Liver (tissue), 9 donors: ENCODE results near the gene IL2RA. TPM values are rescaled to one million over a fixed set of nuclear protein-coding genes. Genes with fewer than 3 reads are reported as not detected.

Source experiments
- DNase-seq: peaks from one replicate; pipeline ENCODE4 v3.0.0-alpha.2; 2017; ENCODE audit warnings: low spot score
- H3K27ac ChIP-seq, 2 donors: one replicate each; pipeline ENCODE4 v1.7.0; 2013; ENCODE audit warnings: inconsistent platforms in 2 of 2, low read length in 2 of 2, control low read depth in 1 of 2, low read depth in 1 of 2, mild to moderate bottlenecking in 1 of 2
- H3K27me3 ChIP-seq, 4 donors: one replicate each; pipeline versions ENCODE4 v1.6.1 to v1.7.0; 2013; ENCODE audit warnings: low read length in 3 of 4, inconsistent platforms in 1 of 4, mild to moderate bottlenecking in 1 of 4, moderate library complexity in 1 of 4; ENCODE audit not compliant: control insufficient read depth in 4 of 4, insufficient read depth in 4 of 4
- H3K36me3 ChIP-seq, 4 donors: one replicate each; pipeline versions ENCODE4 v1.6.1 to v1.7.0; 2013; ENCODE audit warnings: low read length in 3 of 4, mild to moderate bottlenecking in 3 of 4, low read depth in 1 of 4, moderate library complexity in 1 of 4; ENCODE audit not compliant: control insufficient read depth in 4 of 4, insufficient read depth in 3 of 4
- H3K4me1 ChIP-seq, 4 donors: one replicate each; pipeline versions ENCODE4 v1.6.1 to v1.7.0; 2013; ENCODE audit warnings: low read length in 3 of 4, mild to moderate bottlenecking in 3 of 4, moderate library complexity in 1 of 4; ENCODE audit not compliant: control insufficient read depth in 4 of 4, insufficient read depth in 4 of 4
- H3K4me3 ChIP-seq, 3 donors: one replicate each; pipeline versions ENCODE4 v1.6.1 to v1.7.0; 2013; ENCODE audit warnings: low read length in 3 of 3, control low read depth in 1 of 3, low read depth in 1 of 3, mild to moderate bottlenecking in 1 of 3
- H3K9ac ChIP-seq, 2 donors: one replicate each; pipeline ENCODE4 v1.7.0; 2013; ENCODE audit warnings: low read length in 2 of 2, mild to moderate bottlenecking in 2 of 2, moderate library complexity in 2 of 2, control low read depth in 1 of 2, low read depth in 1 of 2
- H3K9me3 ChIP-seq, 4 donors: one replicate each; pipeline versions ENCODE4 v1.6.1 to v1.7.0; 2013; ENCODE audit warnings: low read length in 3 of 4; ENCODE audit not compliant: control insufficient read depth in 4 of 4
- EGR1 ChIP-seq, 2 donors: IDR thresholded peaks; 2 replicates each; pipeline ENCODE4 v1.6.1; 2016 to 2018; ENCODE audit warnings: antibody characterized with exemption in 2 of 2, low read depth in 2 of 2
- FOXA1 ChIP-seq: IDR thresholded peaks from 2 replicates; pipeline ENCODE4 v1.6.1; 2016; ENCODE audit warnings: antibody characterized with exemption
- FOXA2 ChIP-seq: IDR thresholded peaks from 2 replicates; pipeline ENCODE4 v1.6.1; 2016; ENCODE audit warnings: antibody characterized with exemption
- GABPA ChIP-seq, 2 donors: IDR thresholded peaks in 1 of 2; conservative IDR thresholded peaks in 1 of 2; 2 replicates each; pipeline ENCODE4 v1.6.1; 2016; ENCODE audit warnings: antibody characterized with exemption in 2 of 2, mild to moderate bottlenecking in 1 of 2, moderate library complexity in 1 of 2
- HNF4A ChIP-seq, 2 donors: conservative IDR thresholded peaks; 2 replicates each; pipeline ENCODE4 v1.6.1; 2016; ENCODE audit warnings: antibody characterized with exemption in 2 of 2, mild to moderate bottlenecking in 2 of 2
- HNF4G ChIP-seq: IDR thresholded peaks from 2 replicates; pipeline ENCODE4 v1.6.1; 2016; ENCODE audit warnings: antibody characterized with exemption
- JUND ChIP-seq, 2 donors: IDR thresholded peaks; 2 replicates each; pipeline ENCODE4 v1.6.1; 2016; ENCODE audit warnings: antibody characterized with exemption in 2 of 2
- NR2F2 ChIP-seq: IDR thresholded peaks from 2 replicates; pipeline ENCODE4 v1.6.1; 2016; ENCODE audit warnings: antibody characterized with exemption
- RAD21 ChIP-seq, 2 donors: IDR thresholded peaks; 2 replicates each; pipeline ENCODE4 v1.6.1; 2016; ENCODE audit warnings: antibody characterized with exemption in 2 of 2, mild to moderate bottlenecking in 2 of 2
- RXRA ChIP-seq, 2 donors: IDR thresholded peaks; 2 replicates each; pipeline ENCODE4 v1.6.1; 2017 to 2018; ENCODE audit warnings: antibody characterized with exemption in 2 of 2, mild to moderate bottlenecking in 1 of 2
- SP1 ChIP-seq: IDR thresholded peaks from 2 replicates; pipeline ENCODE4 v1.6.1; 2018; ENCODE audit warnings: antibody characterized with exemption, mild to moderate bottlenecking
- TAF1 ChIP-seq: conservative IDR thresholded peaks from 2 replicates; pipeline ENCODE4 v1.6.1; 2016; ENCODE audit warnings: antibody characterized with exemption, mild to moderate bottlenecking
- YY1 ChIP-seq: IDR thresholded peaks from 2 replicates; pipeline ENCODE4 v1.6.1; 2016; ENCODE audit warnings: antibody characterized with exemption, mild to moderate bottlenecking
- WGBS: extraction: QIAGEN DNeasy Blood & Tissue Kit; methylation state at CpG from one replicate; pipeline ENCODE4 v1.1.7; 2013; 5-methylcytosine and 5-hydroxymethylcytosine counted together
- polyA plus RNA-seq, 2 donors: library from polyadenylated mRNA; stranded (reverse) in 1 of 2; unstranded in 1 of 2; fragments of 200-250 nt in 1 of 2; fragments of >200 nt in 1 of 2; fragmentation: Nextera tagmentation in 1 of 2; extraction: Ambion mirVana in 1 of 2; gene quantifications; one replicate each; pipeline versions ENCODE4 v1.2.1 to v1.2.3, GENCODE V29; 2013 to 2015
- total RNA-seq, 2 donors: library from RNA; depleted of rRNA; stranded (reverse); fragments of >200 nt; gene quantifications; one replicate each; pipeline ENCODE4 v1.2.3, GENCODE V29; 2014
- TF ChIP-seq, protein P1 (sequence below): fragments of 150-350 bp; IDR thresholded peaks from 2 replicates; pipeline ENCODE4 v1.5.1; 2017; ENCODE audit warnings: improper control_type of control experiment, low read depth, low read length; ENCODE audit not compliant: missing input control
- TF ChIP-seq, protein P2 (sequence below): IDR thresholded peaks from 2 replicates; pipeline ENCODE4 v1.6.1; 2016; ENCODE audit warnings: antibody characterized with exemption
- TF ChIP-seq, protein P3 (sequence below): IDR thresholded peaks from 2 replicates; pipeline ENCODE4 v1.6.1; 2016; ENCODE audit warnings: antibody characterized with exemption
- TF ChIP-seq, protein P4 (sequence below): IDR thresholded peaks from 2 replicates; pipeline ENCODE4 v1.6.1; 2016; ENCODE audit warnings: antibody characterized with exemption, mild to moderate bottlenecking
- TF ChIP-seq, protein P5 (sequence below): IDR thresholded peaks from 2 replicates; pipeline ENCODE4 v1.6.1; 2016; ENCODE audit warnings: antibody characterized with exemption
- donor health status: healthy.
- donor health status: healthy.
- donor health status: healthy.
- donor health status: healthy.
- donor health status: healthy.

IL2RA gene
- total and polyA plus RNA-seq, 4 donors = 0.46 to 1.6 TPM; not detected in 2

DNA sequence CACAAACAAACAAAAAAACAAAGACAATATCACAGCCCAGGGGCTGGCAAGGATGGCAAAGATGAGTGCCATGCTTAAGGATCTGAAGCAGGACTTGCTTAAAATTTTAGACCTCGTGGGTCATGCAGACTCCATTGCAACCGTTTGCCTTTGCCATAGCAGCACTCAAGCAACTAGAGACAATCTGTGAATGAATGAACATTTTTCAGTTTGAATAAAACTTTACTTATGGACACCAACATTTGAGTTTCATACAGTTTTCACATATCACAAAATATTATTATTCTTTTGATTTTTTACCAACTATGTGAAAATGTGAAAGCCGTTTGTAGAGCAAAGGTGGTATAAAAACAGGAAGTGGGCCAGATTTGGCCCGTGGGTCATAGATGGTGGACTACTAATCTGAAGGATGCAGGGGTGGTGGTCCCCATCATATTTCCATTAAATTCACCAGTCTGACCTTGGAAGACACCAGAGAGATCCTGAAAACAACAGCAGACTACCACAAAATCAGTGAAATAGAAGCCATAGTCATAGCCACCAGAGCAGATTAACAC lies 18.3 kb upstream of the IL2RA start:
- Histone ChIP-seq H3K4me3 (no peak overlapping the region), H3K4me1 (no peaks in the 10 kb centered on the region), H3K27me3 (no peaks in the 10 kb centered on the region), H3K27ac (no peak overlapping the region), H3K9ac (no peak overlapping the region), H3K36me3 (no peaks in the 10 kb centered on the region), H3K9me3 (no peaks in the 10 kb centered on the region)
- no peak for DNase-seq
- 70% methylated on average over 4 of the region's 4 CpGs for WGBS
- TF ChIP-seq RXRA (IDR thresholded peaks at IDR 0.05) = no peak
- no peak for TF ChIP-seq NR2F2

DNA sequence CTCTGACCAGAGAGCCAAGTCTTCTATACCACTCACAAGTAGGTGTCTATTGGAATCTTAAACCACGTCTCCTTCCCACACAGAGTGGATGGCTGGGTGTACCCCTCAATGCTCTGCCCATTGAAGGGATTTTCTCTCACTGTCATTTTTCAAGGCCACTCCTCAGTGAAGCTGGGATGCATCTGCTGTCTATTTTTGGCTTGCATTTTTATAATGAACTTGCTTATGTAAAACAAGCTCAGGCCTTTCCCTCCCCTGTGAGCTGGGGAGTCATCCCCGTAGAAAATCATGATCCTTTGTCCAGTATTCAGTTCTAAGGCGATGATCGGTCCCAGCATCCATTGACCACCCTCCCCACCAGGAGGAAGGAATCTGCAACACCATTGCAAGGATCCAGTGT lies 16.9 kb upstream of the IL2RA start:
- H3K27ac ChIP-seq = no peak overlapping the region
- no peak overlapping the region for H3K4me3 ChIP-seq
- no peaks in the 10 kb centered on the region for H3K4me1 ChIP-seq
- H3K36me3 ChIP-seq = no peaks in the 10 kb centered on the region
- 83% methylated on average over 4 of the region's 4 CpGs for WGBS
- H3K9ac ChIP-seq = no peak overlapping the region
- TF ChIP-seq, protein P1, sequence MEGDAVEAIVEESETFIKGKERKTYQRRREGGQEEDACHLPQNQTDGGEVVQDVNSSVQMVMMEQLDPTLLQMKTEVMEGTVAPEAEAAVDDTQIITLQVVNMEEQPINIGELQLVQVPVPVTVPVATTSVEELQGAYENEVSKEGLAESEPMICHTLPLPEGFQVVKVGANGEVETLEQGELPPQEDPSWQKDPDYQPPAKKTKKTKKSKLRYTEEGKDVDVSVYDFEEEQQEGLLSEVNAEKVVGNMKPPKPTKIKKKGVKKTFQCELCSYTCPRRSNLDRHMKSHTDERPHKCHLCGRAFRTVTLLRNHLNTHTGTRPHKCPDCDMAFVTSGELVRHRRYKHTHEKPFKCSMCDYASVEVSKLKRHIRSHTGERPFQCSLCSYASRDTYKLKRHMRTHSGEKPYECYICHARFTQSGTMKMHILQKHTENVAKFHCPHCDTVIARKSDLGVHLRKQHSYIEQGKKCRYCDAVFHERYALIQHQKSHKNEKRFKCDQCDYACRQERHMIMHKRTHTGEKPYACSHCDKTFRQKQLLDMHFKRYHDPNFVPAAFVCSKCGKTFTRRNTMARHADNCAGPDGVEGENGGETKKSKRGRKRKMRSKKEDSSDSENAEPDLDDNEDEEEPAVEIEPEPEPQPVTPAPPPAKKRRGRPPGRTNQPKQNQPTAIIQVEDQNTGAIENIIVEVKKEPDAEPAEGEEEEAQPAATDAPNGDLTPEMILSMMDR = no peak
- TF ChIP-seq, protein P2, sequence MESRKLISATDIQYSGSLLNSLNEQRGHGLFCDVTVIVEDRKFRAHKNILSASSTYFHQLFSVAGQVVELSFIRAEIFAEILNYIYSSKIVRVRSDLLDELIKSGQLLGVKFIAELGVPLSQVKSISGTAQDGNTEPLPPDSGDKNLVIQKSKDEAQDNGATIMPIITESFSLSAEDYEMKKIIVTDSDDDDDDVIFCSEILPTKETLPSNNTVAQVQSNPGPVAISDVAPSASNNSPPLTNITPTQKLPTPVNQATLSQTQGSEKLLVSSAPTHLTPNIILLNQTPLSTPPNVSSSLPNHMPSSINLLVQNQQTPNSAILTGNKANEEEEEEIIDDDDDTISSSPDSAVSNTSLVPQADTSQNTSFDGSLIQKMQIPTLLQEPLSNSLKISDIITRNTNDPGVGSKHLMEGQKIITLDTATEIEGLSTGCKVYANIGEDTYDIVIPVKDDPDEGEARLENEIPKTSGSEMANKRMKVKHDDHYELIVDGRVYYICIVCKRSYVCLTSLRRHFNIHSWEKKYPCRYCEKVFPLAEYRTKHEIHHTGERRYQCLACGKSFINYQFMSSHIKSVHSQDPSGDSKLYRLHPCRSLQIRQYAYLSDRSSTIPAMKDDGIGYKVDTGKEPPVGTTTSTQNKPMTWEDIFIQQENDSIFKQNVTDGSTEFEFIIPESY = no peak
- TF ChIP-seq JUND (IDR thresholded peaks at IDR 0.05) (no peak), FOXA2 (no peak), HNF4A (conservative IDR thresholded peaks at IDR 0.05) (no peak), SP1 (no peak), EGR1 (IDR thresholded peaks at IDR 0.05; ENCODE audit: low read depth in 2 of 2) (no peak), FOXA1 (no peak), YY1 (no peak), HNF4G (no peak), RXRA (IDR thresholded peaks at IDR 0.05) (no peak), RAD21 (IDR thresholded peaks at IDR 0.05) (no peak), TAF1 (no peak), GABPA (IDR thresholded peaks at IDR 0.05 in 1 of 2, conservative IDR thresholded peaks at IDR 0.05 in 1 of 2) (no peak), NR2F2 (no peak)
- TF ChIP-seq, protein P3, sequence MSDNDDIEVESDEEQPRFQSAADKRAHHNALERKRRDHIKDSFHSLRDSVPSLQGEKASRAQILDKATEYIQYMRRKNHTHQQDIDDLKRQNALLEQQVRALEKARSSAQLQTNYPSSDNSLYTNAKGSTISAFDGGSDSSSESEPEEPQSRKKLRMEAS = no peak
- TF ChIP-seq, protein P4, sequence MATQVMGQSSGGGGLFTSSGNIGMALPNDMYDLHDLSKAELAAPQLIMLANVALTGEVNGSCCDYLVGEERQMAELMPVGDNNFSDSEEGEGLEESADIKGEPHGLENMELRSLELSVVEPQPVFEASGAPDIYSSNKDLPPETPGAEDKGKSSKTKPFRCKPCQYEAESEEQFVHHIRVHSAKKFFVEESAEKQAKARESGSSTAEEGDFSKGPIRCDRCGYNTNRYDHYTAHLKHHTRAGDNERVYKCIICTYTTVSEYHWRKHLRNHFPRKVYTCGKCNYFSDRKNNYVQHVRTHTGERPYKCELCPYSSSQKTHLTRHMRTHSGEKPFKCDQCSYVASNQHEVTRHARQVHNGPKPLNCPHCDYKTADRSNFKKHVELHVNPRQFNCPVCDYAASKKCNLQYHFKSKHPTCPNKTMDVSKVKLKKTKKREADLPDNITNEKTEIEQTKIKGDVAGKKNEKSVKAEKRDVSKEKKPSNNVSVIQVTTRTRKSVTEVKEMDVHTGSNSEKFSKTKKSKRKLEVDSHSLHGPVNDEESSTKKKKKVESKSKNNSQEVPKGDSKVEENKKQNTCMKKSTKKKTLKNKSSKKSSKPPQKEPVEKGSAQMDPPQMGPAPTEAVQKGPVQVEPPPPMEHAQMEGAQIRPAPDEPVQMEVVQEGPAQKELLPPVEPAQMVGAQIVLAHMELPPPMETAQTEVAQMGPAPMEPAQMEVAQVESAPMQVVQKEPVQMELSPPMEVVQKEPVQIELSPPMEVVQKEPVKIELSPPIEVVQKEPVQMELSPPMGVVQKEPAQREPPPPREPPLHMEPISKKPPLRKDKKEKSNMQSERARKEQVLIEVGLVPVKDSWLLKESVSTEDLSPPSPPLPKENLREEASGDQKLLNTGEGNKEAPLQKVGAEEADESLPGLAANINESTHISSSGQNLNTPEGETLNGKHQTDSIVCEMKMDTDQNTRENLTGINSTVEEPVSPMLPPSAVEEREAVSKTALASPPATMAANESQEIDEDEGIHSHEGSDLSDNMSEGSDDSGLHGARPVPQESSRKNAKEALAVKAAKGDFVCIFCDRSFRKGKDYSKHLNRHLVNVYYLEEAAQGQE = no peak
- TF ChIP-seq, protein P5, sequence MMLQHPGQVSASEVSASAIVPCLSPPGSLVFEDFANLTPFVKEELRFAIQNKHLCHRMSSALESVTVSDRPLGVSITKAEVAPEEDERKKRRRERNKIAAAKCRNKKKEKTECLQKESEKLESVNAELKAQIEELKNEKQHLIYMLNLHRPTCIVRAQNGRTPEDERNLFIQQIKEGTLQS = no peak
- no peak for DNase-seq
- no peaks in the 10 kb centered on the region for H3K9me3 ChIP-seq
- H3K27me3 ChIP-seq = no peaks in the 10 kb centered on the region
